HEK293 (cell line): ENCODE data around the gene MTMR6.

Source experiments
- EGR2 ChIP-seq: fragments of 450-650 bp; formaldehyde crosslinking; IDR thresholded peaks from 2 replicates; pipeline ENCODE4 v1.5.1; 2016; ENCODE audit warnings: low read depth, missing biosample characterization, missing genetic modification characterization
- GLI2 ChIP-seq: fragments of 450-650 bp; formaldehyde crosslinking; IDR thresholded peaks from 2 replicates; pipeline ENCODE4; 2017; ENCODE audit warnings: missing biosample characterization, missing genetic modification characterization, low read depth, borderline replicate concordance
- REPIN1 ChIP-seq: fragments of 450-650 bp; formaldehyde crosslinking; IDR thresholded peaks from 2 replicates; pipeline ENCODE4 v1.5.1; 2017; ENCODE audit warnings: missing biosample characterization, missing genetic modification characterization, low read depth
- TSHZ1 ChIP-seq: fragments of 450-650 bp; formaldehyde crosslinking; IDR thresholded peaks from 2 replicates; pipeline ENCODE4 v1.5.1; 2016; ENCODE audit warnings: missing biosample characterization, missing genetic modification characterization, borderline replicate concordance
- ZBTB11 ChIP-seq: fragments of 450-650 bp; formaldehyde crosslinking; conservative IDR thresholded peaks from 2 replicates; pipeline ENCODE4 v1.5.1; 2016; ENCODE audit warnings: low read depth, missing biosample characterization, missing genetic modification characterization
- ZBTB20 ChIP-seq: fragments of 450-650 bp; formaldehyde crosslinking; IDR thresholded peaks from 2 replicates; pipeline ENCODE4 v1.5.1; 2016; ENCODE audit warnings: missing biosample characterization, missing genetic modification characterization
- ZBTB49 ChIP-seq: fragments of 450-650 bp; formaldehyde crosslinking; IDR thresholded peaks from 2 replicates; pipeline ENCODE4 v1.5.1; 2016; ENCODE audit warnings: missing biosample characterization, missing genetic modification characterization, low read depth
- ZBTB6 ChIP-seq: fragments of 450-650 bp; formaldehyde crosslinking; IDR thresholded peaks from 2 replicates; pipeline ENCODE4 v1.5.1; 2017; ENCODE audit warnings: missing biosample characterization, missing genetic modification characterization
- ZEB2 ChIP-seq: fragments of 450-650 bp; formaldehyde crosslinking; IDR thresholded peaks from 2 replicates; pipeline ENCODE4 v1.5.1; 2016; ENCODE audit warnings: missing biosample characterization, missing genetic modification characterization
- ZFP41 ChIP-seq: fragments of 450-650 bp; formaldehyde crosslinking; IDR thresholded peaks from 2 replicates; pipeline ENCODE4 v1.5.1; 2016; ENCODE audit warnings: missing biosample characterization, missing genetic modification characterization, borderline replicate concordance
- ZFP69B ChIP-seq: fragments of 450-650 bp; formaldehyde crosslinking; IDR thresholded peaks from 2 replicates; pipeline ENCODE4 v1.5.1; 2016; ENCODE audit warnings: missing biosample characterization, missing genetic modification characterization
- ZIC2 ChIP-seq: fragments of 450-650 bp; formaldehyde crosslinking; IDR thresholded peaks from 2 replicates; pipeline ENCODE4 v1.5.1; 2016; ENCODE audit warnings: missing biosample characterization, missing genetic modification characterization
- ZNF10 ChIP-seq: fragments of 450-650 bp; formaldehyde crosslinking; IDR thresholded peaks from 2 replicates; pipeline ENCODE4 v1.5.1; 2017; ENCODE audit warnings: missing biosample characterization, missing genetic modification characterization
- ZNF121 ChIP-seq: fragments of 450-650 bp; formaldehyde crosslinking; IDR thresholded peaks from 2 replicates; pipeline ENCODE4 v1.5.1; 2016; ENCODE audit warnings: missing biosample characterization, missing genetic modification characterization
- ZNF239 ChIP-seq: fragments of 450-650 bp; formaldehyde crosslinking; IDR thresholded peaks from 2 replicates; pipeline ENCODE4 v1.5.1; 2016; ENCODE audit warnings: missing biosample characterization, missing genetic modification characterization
- ZNF274 ChIP-seq, 2 experiments: fragments of 200-500 bp in 1 of 2; fragments of 450-650 bp in 1 of 2; sonication (Bioruptor generic) in 1 of 2; formaldehyde crosslinking in 1 of 2; IDR thresholded peaks; 2 replicates each; pipeline versions ENCODE4 v1.5.1 to v1.6.1; 2014 to 2016; ENCODE audit warnings: borderline replicate concordance in 1 of 2, inconsistent platforms in 1 of 2, low read length in 1 of 2, missing biosample characterization in 1 of 2, missing genetic modification characterization in 1 of 2
- ZNF391 ChIP-seq: fragments of 450-650 bp; formaldehyde crosslinking; IDR thresholded peaks from 2 replicates; pipeline ENCODE4 v1.5.1; 2016; ENCODE audit warnings: low read depth, missing biosample characterization, missing genetic modification characterization, borderline replicate concordance
- ZNF610 ChIP-seq: fragments of 450-650 bp; formaldehyde crosslinking; IDR thresholded peaks from 2 replicates; pipeline ENCODE4 v1.5.1; 2016; ENCODE audit warnings: missing biosample characterization, missing genetic modification characterization, borderline replicate concordance
- ZNF776 ChIP-seq: fragments of 450-650 bp; formaldehyde crosslinking; IDR thresholded peaks from 2 replicates; pipeline ENCODE4 v1.5.0; 2017; ENCODE audit warnings: missing biosample characterization, missing genetic modification characterization, borderline replicate concordance
- ZNF777 ChIP-seq: fragments of 450-650 bp; formaldehyde crosslinking; IDR thresholded peaks from 2 replicates; pipeline ENCODE4 v1.5.1; 2017; ENCODE audit warnings: missing biosample characterization, missing genetic modification characterization, borderline replicate concordance
- ZNF785 ChIP-seq: fragments of 450-650 bp; formaldehyde crosslinking; IDR thresholded peaks from 2 replicates; pipeline ENCODE4 v1.5.1; 2016; ENCODE audit warnings: missing biosample characterization, missing genetic modification characterization
- ZNF837 ChIP-seq: fragments of 450-650 bp; formaldehyde crosslinking; IDR thresholded peaks from 2 replicates; pipeline ENCODE4 v1.5.1; 2016; ENCODE audit warnings: missing biosample characterization, missing genetic modification characterization
- ZSCAN18 ChIP-seq: fragments of 450-650 bp; formaldehyde crosslinking; IDR thresholded peaks from 2 replicates; pipeline ENCODE4 v1.5.1; 2016; ENCODE audit warnings: missing biosample characterization, missing genetic modification characterization
- ZSCAN4 ChIP-seq: fragments of 450-650 bp; formaldehyde crosslinking; IDR thresholded peaks from 2 replicates; pipeline ENCODE4 v1.5.1; 2017; ENCODE audit warnings: missing biosample characterization, missing genetic modification characterization

Gene MTMR6

GRCh38 chr13:25286969-25287961 lies at the start of gene MTMR6 (continued):
- TF ChIP-seq ZBTB6 (tag by site-specific recombination): 0 out of 2 replicates have a peak, but pooled peaks have one; percentile 22
- peak; percentile 90; the same call in 1 of the 2 replicates for TF ChIP-seq ZNF610 (tag by site-specific recombination)
- no peak for TF ChIP-seq ZSCAN18 (tag by site-specific recombination)
- no peak for TF ChIP-seq ZBTB49 (tag by site-specific recombination)
- TF ChIP-seq GLI2 (tag by site-specific recombination): no peak
- peak; percentile 62 for TF ChIP-seq ZIC2 (tag by site-specific recombination)
- TF ChIP-seq ZFP41 (tag by site-specific recombination): no peak
- peak; percentile 81 for TF ChIP-seq ZBTB11 (tag by site-specific recombination)
- no peak for TF ChIP-seq TSHZ1 (tag by site-specific recombination)
- TF ChIP-seq ZNF274 (IDR thresholded peaks at IDR 0.05; ENCODE audit: low read length): no peak
- TF ChIP-seq ZNF274 (tag by site-specific recombination; IDR thresholded peaks at IDR 0.05; ENCODE audit: borderline replicate concordance): no peak
- TF ChIP-seq ZNF10 (tag by site-specific recombination): no peak
- no peak for TF ChIP-seq ZNF239
- TF ChIP-seq ZNF776 (tag by site-specific recombination): no peak
- TF ChIP-seq ZSCAN4 (tag by site-specific recombination): no peak
- no peak for TF ChIP-seq ZNF121
- TF ChIP-seq ZBTB20: peak; percentile 85; the same call in 1 of the 2 replicates
- TF ChIP-seq EGR2 (tag by site-specific recombination): no peak
- TF ChIP-seq ZNF777: no peak
- no peak for TF ChIP-seq ZNF391
- TF ChIP-seq REPIN1 (tag by site-specific recombination): no peak
- peak; percentile 57; the same call in 1 of the 2 replicates for TF ChIP-seq ZFP69B (tag by site-specific recombination)
- TF ChIP-seq ZNF785 (tag by site-specific recombination): no peak; the same call in 1 of the 2 replicates
- TF ChIP-seq ZEB2 (tag by site-specific recombination): peak; percentile 82; the same call in 1 of the 2 replicates
- no peak for TF ChIP-seq ZNF837 (tag by site-specific recombination)
